Stimulated activated CD4-positive, alpha-beta T cell treated with anti-CD3 and anti-CD28 coated beads, Interleukin-12 subunit alpha, Interleukin-12 subunit beta, amount 100 ng/mL, for 24 hours (primary cell): ENCODE results near the gene NDUFS1.
"Not testable (repeated sequence)": the region's sequence is repeated elsewhere in the genome, so short reads cannot be mapped to it uniquely, and the experiment has no call there.

Source experiments
- DNase-seq, 2 experiments: peaks; one replicate each; pipeline ENCODE4 v3.0.0-alpha.2; 2020; ENCODE audit warnings: low read depth in 2 of 2

NDUFS1 gene

DNA sequence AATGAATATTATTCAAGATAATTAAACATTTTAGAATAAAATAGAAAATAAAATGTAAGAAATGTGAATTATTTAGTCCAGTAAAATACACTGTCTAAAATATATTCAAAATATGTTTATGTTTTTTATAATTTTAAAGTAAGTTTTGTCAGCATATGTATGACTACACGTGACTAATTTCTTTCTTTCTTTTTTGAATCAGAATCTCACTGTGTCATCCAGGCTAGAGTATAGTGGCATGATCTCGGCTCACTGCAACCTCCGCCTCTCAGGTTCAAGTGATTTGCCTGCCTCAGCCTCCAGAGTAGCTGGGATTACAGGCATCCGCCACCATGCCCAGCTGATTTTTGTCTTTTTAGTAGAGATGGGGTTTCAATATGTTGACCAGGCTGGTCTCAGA is 54.2 kb downstream of the NDUFS1 start:
- DNase-seq: no peak

DNA sequence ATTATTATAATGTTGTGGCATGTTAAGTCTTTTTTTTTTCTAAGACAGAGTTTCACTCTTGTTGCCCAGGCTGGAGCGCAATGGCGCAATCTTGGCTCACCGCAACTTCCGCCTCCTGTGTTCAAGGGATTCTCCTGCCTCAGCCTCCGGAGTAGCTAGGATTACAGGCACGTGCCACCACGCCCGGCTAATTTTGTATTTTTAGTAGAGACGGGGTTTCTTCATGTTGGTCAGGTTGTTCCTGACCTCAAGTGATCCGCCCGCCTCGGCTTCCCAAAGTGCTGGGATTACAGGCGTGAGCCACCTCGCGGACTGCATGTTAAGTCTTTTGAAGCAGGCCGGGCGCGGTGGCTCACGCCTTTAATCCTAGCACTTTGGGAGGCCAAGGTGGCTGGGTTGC is 60.4 kb downstream of the NDUFS1 start:
- DNase-seq: not testable (repeated sequence)

DNA sequence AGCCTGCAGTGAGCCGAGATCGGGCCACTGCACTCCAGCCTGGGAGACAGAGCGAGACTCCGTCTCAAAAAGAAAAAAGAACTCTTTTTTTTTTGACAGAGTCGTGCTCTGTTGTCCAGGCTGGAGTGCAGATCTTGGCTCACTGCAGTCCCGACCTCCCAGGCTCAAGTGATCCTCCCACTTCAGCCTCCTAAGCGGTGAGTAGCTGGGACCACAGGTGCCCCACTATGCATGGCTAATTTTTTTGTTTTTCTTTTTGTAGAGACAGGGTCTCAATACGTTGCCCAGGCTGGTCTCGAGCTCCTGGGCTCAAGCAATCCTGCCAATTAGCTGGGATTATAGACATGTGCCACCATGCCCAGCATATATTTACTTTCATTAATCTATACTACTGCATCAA is 60.8 kb downstream of the NDUFS1 start:
- DNase-seq: no peak

DNA sequence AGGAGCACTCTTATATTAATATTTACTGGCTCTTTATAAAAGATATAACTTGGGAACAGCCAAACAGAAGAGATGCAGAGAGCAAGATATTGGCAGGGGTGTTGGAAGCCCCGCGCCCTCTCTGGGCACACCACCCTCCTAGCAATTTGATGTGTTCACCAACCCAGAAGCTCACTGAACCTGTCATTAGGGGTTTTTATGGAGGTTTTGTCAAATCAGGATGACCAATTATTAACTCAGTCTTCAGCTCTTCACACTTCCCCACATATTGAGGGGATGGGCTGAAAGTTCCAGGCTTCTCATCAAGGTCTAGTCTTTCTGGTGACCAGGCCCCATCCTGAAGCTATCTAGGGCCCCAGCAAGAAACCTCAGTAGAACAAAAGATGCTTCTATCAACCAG is 62.4 kb downstream of the NDUFS1 start:
- DNase-seq: no peak

DNA sequence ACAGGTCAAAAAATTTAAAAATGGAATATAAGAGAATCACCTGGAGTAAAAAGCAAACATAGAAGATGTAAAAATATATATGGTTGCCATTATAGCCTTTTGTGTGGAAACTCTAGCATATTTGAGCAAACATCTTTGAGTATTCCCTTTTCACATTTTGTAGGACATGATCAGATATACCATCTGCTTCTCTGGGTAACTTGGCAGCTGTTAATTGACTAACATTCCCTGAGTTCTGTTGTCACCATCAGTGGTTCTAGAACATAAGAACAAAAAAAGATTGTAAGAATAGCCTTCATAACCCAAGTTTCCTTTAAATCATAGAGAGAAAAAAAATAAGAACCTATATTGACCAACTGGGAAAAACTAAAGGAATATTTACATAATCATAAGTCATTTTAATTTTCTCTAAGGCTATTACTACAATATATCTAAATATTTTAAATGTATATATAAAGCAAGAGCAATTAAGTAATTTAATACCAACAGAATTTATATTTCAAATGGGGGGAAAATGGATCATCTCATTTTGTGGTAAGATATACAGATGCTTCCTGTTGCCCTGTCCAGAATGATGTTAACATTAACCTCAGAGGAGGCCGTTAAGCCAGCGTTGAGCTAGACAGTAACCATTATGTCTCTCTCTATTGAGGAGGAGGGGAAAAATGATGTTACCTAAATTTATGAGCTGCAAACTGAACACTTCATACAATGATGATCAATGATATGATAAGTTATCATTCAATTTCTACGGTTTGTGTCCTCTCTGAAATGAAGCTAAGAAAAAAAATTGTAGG is 63.5 kb downstream of the NDUFS1 start:
- DNase-seq: no peak

DNA sequence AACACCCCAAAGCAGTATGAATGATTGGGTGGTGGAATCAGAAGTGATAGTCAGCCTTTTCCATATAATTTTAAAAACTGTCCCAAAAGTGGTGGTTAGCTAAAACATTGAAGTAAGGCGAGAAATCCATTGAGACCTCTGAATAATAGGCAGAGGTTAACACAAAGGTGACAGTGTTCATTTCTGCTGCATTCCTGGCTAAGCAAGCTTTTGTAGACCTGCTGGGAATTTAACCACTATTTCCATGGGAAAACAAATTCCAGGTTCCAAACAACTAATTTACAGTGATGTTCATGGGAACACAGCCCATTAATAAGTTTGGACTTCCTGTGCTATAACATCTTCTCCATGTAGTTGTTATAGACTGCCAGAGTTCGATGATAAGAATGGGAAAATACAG is 66.9 kb downstream of the NDUFS1 start:
- no peak for DNase-seq

DNA sequence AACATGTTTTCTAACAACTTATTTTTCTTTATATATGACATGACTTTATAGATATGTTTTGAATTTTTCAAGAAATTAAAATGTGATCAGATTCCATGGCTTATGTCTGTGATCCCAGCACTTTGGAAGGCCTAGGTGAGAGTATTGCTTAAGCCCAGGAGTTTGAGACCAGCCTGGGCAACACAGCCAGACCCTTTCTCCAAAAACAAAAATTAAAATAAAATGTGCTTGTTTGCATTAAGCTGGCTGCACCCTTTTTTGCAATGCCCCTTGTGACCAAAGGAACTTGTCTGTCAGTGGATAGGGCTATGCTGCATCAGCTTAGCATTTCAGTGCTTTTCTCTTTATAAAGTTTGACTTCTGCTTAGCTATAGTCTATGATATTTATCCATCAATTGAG is 71.0 kb downstream of the NDUFS1 start:
- no peak for DNase-seq

DNA sequence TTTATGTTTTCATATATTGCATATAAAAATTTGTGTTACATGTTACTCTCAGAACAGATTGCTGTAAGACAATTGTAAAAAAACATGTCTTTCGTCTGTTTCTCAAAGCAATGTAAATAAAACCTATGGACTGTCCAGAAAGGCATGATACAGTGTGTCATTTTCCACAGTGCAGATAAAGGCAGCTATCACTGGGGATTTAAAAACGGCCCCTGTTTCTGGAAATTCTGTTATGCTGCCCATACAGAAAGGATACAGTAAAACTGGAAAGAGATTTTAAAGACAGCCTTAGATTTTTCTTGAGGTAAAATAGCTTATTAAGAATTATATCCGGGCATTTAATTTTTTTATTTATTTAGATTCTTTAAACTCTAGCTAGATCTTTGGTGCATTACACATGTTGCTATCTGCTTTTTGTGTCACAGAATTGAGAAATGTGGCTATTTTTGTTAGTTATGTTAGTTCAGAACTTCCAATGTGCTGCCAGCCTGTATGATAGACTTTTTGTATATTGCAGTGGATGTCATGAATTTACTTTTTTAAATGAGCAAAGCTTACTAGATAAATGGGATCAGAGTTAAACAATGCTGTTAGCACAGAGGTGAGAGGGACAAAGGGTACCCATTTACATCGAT is 72.4 kb downstream of the NDUFS1 start:
- no peak for DNase-seq

DNA sequence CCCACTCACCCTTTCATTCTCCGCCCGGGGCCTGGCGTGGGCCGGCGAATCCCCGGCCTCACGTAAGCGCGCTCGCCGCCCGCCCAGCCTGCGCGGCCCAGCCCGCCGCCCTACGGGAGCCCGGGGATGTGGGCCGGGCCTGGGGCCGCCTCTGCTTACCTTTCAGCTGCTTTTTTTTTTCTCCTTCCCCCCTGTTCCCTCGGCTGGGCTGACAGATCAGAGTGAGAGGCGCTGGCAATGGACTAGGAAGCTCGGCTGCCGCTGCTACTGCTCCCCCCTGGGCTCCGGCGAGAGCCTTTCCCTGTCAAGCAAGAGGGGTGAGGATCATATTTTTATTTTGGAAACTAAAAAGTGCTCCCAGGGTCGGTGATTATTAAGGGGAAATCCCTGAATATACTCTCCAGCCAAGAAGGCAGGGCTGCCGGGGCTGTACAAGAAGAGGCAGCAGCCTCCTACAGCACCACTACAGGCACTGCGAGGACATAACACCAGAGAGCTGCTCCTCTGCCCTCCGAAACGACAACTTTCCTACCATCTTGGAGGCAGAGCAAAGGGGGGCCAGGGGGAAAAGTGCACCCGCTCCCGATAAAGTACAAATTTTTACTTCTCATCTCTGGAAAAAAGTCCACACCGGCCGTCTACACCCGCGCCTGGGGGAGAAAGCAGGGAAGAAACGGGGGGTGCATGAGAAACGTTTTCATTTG is 73.3 kb downstream of the NDUFS1 start, which contains the start of gene INO80D:
INO80D (minus strand) TSS at position 433 of the 704 bp plus-strand sequence. CDS start 23,158 bp downstream, outside the sequence.
- DNase-seq: peak; percentile 58 to 63

DNA sequence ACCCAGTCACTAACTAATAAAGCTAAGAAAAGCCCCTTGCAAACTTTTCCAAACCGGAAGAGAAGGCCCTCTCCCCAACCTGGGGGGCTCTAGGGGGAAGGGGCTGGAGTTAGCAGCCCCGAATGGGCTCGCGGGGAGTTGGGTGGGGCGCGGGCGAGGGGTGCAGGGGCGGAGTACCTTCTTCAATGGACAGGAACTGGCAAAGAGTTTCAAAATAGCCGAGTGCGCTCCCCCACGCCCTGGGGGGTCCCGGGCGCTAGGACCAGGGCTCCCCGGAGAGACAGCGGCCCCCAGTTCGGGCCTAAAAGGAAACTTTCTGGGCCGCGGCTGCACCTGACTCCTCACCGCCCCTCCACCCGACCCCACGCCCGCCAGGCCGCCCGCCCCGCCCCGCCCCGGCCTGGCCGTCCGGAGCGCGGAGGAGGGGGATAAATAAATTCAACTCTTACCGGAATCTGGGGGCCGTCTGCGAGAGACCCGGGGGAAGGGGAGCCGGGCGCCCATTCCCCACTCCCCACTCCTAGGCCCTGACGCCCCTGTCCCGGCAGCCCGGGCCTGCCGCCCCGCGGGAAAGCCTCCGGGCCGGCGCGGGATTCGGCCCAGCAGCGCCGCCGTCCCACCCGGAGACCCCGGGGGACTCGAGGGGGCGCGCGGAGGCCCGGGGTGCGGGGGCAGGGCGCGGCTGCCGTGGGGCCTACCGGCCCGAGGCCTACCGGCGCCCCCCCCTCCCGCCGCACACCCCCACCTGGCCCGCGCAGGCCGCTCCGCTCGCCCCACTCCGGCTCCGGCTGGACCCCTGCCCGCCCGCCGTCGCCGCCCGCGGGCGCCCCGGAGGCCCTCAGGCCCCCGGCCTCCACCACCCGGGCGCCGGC is 74.1 kb downstream of the NDUFS1 start:
- DNase-seq: peak in 1 of 2 experiments; percentile 29

DNA sequence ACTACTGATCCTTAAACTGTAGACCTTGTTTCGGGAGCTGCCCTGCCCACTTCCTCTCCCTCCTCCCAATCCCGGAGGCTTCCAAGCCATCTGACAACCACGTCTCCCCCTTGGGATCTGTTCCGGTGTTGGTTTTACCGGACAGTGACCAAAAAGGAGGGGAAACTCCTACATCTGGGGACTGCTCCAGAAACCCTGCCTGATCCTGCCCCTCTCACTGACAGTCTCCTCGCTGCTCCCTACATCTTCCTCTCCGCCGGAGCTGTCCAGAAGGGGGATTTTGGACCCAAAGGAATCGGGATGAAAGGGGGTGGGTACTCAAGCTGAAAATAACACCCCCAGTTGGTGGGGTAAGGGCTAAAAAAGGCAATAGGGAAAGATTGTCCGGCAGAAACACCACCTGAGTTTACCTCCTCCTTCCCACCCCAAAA is 74.8 kb downstream of the NDUFS1 start:
- peak in 1 of 2 experiments; percentile 2 for DNase-seq

DNA sequence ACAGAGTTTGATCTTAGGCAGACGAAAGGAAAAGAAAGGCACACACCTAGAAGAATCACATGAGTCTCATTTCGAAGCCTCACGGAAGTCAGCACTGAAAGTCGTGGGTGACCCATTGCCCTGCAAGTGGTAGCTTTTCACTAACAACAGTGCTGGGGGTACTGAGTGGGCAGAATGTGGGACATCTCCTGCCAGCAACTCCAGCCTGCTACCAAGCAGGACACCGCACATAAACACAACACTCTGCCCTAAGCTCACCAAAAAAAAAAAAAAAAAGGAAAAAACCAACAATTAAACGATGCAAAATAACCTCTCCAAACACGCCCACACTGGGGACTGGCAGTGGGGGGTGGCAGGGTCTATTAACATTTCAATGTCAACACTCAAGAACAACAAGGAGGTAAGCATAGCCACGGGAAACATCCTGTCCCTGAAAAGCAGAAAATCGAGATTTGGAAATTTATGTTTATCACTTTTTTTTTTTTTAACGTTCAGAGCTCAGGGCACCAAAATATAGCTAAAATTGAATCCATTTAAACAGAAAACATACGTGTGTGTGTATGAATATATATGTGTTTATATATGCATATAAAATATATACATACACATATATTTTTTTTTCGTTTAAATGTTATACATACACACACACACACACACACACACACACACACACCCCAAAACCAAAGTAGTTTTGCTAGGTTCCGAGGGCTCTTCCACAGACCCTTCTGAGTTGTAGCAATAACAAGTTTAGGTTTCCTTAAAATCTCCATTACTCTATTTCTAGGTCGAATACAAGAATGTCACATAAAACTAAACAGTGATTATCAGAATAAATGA is 75.4 kb downstream of the NDUFS1 start:
- peak in 1 of 2 experiments; percentile 8 for DNase-seq

DNA sequence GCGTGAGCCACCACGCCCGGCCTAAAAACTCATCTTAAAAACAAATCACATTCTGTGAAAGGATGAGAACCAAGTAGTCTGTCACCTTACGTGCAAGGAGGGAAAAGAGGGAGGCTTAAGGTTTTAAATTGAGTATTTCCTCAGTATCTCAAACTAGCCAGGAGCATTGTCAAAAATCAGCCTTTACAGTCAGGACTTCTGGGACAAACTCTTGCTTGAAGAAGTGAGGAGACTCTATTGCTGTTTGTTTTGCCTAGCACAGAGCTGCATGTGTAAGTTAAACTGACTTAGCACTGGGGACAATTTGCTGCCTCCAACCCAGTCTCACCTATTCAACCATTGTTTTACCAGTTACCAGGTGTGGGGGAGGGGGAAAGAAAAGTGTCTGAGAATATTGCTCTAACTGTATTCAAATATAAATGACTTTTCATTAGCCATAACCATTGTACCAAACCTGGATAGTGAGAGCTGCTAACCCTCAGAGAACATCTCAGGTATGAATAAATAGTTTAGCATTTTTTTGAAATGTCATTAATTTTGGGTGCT is 76.9 kb downstream of the NDUFS1 start:
- no peak for DNase-seq

DNA sequence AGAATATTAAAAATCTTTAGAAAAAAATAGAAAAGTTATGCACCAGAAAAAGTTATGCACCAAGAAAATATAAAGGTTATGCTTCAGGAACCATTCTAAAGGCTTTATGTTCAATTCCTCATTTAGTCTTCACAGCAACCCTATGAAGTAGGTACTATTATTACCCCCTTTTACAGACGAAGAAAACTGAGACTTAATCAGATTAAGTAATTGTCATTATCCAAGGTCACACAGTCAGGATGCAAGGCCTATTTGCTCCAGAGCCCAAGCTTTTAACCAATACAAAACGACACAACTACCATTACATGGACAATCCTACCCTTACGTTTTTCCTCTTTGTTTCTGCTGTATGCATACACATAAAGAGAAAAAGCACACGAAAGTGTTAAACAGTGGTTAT is 78.3 kb downstream of the NDUFS1 start:
- DNase-seq: no peak

DNA sequence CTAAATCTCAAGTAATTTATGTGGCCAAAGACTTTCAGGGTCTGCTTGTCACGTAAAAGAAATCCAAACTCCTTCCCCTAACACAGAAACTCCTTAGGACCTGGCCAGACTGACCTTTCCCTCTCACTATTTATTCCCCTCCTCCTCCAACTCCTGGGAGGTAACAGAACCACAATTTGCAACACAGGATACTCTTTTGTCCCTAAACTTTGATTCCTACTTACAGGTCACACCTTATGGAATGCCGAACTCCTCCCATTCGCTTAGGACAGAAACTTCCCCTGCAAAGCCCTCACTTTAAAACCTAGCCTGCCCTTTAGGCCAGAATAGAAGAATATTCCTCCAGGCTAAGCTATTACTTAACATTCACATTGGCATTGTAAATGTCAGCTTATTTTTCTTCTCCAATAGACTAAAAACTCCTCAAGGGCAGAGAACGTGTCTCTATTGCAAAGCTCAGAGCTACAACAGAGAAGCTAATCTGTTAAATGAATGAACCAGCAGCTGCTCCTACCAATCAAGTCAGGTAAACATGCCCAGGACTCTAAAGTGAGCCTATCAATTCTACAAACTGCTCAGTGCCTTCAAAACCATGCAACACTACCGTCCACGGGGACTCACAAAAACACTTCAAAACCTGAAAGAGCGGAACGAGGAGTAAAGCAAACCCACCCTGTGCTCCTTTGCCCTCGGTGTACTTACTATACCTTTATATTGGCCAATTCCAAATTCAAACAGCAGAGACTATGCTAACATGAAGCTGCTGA is 79.4 kb downstream of the NDUFS1 start:
- DNase-seq: no peak

DNA sequence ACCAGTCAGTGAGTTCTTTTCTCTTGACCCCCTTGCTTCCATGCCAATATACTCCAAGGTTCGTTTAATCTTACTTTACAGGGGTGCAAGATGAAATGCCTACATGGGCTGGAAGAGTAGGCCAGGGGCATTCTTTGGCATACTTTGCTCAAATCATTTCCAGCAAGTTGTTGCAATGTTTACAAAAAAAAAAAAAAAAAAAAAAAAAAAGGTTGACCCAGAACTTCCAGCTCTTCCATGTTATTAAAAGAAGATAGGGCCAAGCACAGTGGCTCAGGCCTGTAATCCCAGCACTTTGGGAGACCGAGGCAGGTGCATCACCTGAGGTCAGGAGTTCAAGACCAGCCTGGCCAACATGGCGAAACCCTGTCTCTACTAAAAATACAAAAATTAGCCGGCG is 81.4 kb downstream of the NDUFS1 start:
- DNase-seq: not testable (repeated sequence)

DNA sequence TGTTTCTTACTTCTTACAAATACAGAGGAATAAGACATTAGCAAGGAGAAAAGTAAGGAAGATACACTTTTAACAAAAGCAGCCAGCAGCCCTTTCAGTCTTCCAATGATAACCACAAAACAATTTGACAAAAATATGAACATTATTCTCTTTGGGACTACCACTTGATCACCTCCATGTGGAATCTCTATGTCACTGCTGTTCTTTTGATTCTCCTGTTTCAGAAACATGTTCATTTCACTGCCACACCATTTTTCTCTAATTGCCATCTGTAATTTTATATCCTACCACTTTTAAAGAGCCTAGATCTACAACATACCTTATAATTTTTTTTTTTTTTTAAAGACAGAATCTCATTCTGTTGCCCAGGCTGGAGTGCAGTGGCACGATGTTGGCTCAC is 84.1 kb downstream of the NDUFS1 start:
- DNase-seq: no peak

DNA sequence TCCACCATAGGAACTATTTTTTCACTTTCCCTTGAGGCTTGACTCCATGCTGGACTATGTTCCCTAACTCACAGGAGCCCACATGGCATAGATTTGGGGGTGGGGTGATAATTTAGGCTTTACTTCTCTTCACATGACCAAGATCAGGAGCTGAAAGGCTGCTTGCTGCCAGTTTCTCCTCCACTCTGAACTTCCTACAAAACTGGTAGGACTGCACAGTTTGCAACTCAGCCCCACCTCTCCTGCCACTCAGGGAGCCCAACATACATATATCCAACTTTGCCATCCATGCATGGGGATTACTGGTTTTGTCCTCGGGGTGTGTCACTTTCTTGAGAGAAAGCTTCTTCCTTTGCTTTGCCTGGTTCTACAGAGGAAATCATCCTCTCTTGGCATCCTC is 87.4 kb downstream of the NDUFS1 start:
- no peak for DNase-seq

DNA sequence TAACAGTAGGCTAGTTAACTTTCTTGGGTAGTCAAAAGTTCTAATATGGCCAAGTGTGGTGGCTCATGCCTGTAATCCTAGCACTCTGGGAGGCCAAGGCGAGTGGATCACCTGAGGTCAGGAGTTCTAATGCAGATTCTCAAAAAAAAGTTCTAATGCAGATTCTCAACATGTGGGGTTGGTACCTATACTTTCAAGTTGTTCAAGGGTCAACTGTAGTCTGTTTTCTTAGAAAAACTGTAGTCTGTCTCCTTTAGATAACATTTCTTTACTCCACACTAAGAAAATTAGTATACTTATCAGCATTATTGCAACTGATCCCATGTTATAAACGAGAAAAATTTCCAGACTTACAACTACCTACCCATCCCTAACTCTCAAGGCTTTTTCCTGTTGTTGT is 89.8 kb downstream of the NDUFS1 start:
- DNase-seq: no peak

DNA sequence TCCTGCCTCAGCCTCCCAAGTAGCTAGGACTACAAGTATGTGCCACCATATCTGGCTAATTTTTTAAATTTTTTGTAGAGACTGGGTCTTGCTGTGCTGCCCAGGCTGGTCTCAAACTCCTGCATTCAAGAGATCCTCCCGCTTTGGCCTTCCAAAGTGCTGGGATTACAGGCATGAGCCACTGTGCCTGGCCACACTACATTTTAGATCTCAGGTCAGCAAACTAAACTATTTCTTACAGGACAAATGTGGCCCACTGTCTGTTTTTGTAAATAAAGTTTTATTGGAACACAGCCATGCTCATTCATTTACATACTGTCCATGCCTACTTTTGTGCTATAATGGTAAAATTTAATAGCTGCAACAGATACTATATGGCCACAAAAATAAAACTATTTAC is 91.0 kb downstream of the NDUFS1 start:
- DNase-seq: no peak
